T-helper 1 cell (primary cell): ENCODE data around the gene SCARF2.

Source experiments
- DNase-seq, 5 donors: peaks; one replicate each; pipeline ENCODE4 v3.0.0-alpha.2; 2012 to 2020

The SCARF2 gene

GRCh38 chr22:20439928-20440575 is 2.4 kb upstream of the SCARF2 start:
- DNase-seq, result no peak

GRCh38 chr22:20439556-20439927 is 1.9 kb upstream of the SCARF2 start:
- DNase-seq, result no peak

- no peak for DNase-seq
Observed at GRCh38 chr22:20438678-20439492, 1.3 kb upstream of the SCARF2 start.

GRCh38 chr22:20438427-20438677 is 727 bp upstream of the SCARF2 start:
- DNase-seq, result no peak

GRCh38 chr22:20436768-20437612 is 635 bp downstream of the SCARF2 start:
- no peak for DNase-seq

GRCh38 chr22:20436307-20436767 is 1.3 kb downstream of the SCARF2 start:
- DNase-seq, result no peak

- no peak for DNase-seq
Observed at GRCh38 chr22:20435436-20436306, 2.0 kb downstream of the SCARF2 start.

GRCh38 chr22:20434773-20435172 is 2.9 kb downstream of the SCARF2 start:
- DNase-seq, result no peak

GRCh38 chr22:20434264-20434751 is 3.3 kb downstream of the SCARF2 start:
- no peak for DNase-seq

GRCh38 chr22:20433686-20434241 is 3.9 kb downstream of the SCARF2 start:
- no peak for DNase-seq

- DNase-seq, result no peak
Observed at GRCh38 chr22:20433191-20433590, 4.4 kb downstream of the SCARF2 start.

- no peak for DNase-seq
Observed at GRCh38 chr22:20432244-20432686, 5.4 kb downstream of the SCARF2 start.

GRCh38 chr22:20431511-20432192 is 6.0 kb downstream of the SCARF2 start:
- DNase-seq, result no peak

GRCh38 chr22:20430720-20431510 is 6.7 kb downstream of the SCARF2 start:
- DNase-seq, result peak in 4 of 5 donors; percentile 46 to 76 (median 54)

- DNase-seq, result no peak
Observed at GRCh38 chr22:20430101-20430719, 7.4 kb downstream of the SCARF2 start.

- peak; percentile 74 to 80 (median 79) for DNase-seq
Observed at GRCh38 chr22:20429254-20430100, 8.1 kb downstream of the SCARF2 start.

- no peak for DNase-seq
Observed at GRCh38 chr22:20428496-20429253, 8.9 kb downstream of the SCARF2 start.

GRCh38 chr22:20427945-20428417 is 9.6 kb downstream of the SCARF2 start:
- DNase-seq, result no peak
